Psoas muscle (tissue), 8 donors: Measurements from ENCODE around the gene MBP. TPM values are rescaled to one million over a fixed set of nuclear protein-coding genes. Genes with fewer than 3 reads are reported as not detected.

Source experiments
- ATAC-seq, 4 donors: fragments of 200-7000 bp; cut with Tn5 transposase; one replicate each; pipeline ENCODE4 v1.9.1; 2020; ENCODE audit warnings: moderate library complexity in 3 of 4, mild to moderate bottlenecking in 2 of 4
- DNase-seq, 2 donors: peaks; one replicate each; pipeline ENCODE4 v3.0.0-alpha.2; 2020
- H3K27ac ChIP-seq: fragments of 200-600 bp; one replicate; pipeline ENCODE4 v1.8.0; 2022
- H3K27me3 ChIP-seq, 3 donors: fragments of 200-600 bp in 1 of 3; one replicate each; pipeline versions ENCODE4 v1.6.1 to v1.8.0; 2013 to 2022; ENCODE audit warnings: low read length in 2 of 3, mild to moderate bottlenecking in 2 of 3, moderate library complexity in 1 of 3; ENCODE audit not compliant: insufficient read depth in 3 of 3
- H3K36me3 ChIP-seq, 2 donors: fragments of 200-600 bp in 1 of 2; one replicate each; pipeline versions ENCODE4 v1.6.1 to v1.8.0; 2013 to 2022; ENCODE audit warnings: low read depth in 1 of 2, mild to moderate bottlenecking in 1 of 2, moderate library complexity in 1 of 2; ENCODE audit not compliant: insufficient read depth in 1 of 2
- H3K4me1 ChIP-seq: fragments of 200-600 bp; one replicate; pipeline ENCODE4 v1.8.0; 2022
- H3K4me3 ChIP-seq: fragments of 200-600 bp; one replicate; pipeline ENCODE4 v1.8.0; 2022; ENCODE audit warnings: mild to moderate bottlenecking
- H3K9me3 ChIP-seq: fragments of 200-600 bp; one replicate; pipeline ENCODE4 v1.8.0; 2022
- WGBS, 3 donors: extraction: QIAGEN DNeasy Blood & Tissue Kit; methylation state at CpG; one replicate each; pipeline versions ENCODE4 v1.1.6 to v1.1.7; 2013; 5-methylcytosine and 5-hydroxymethylcytosine counted together
- intact Hi-C, 2 donors: fragments of 100-400 bp; cut with DNase I; formaldehyde crosslinking; loops; one replicate each; pipeline versions ENCODE4 v1.11.0 to v1.14.2; 2022
- polyA plus RNA-seq, 3 donors: library from polyadenylated mRNA; stranded (reverse); fragments of 200-250 nt; gene quantifications; one replicate each; pipeline ENCODE4 v1.2.3, GENCODE V29; 2013
- total RNA-seq, 4 donors: library from RNA; stranded (reverse); fragmentation: NEBNext Ultra II Directional in 2 of 4; extraction: Animal tissue kit (Norgen Biotek cat#: 25700) in 2 of 4; gene quantifications; one replicate each; pipeline versions ENCODE4 v1.2.1 to v1.2.4, GENCODE V29; 2021 to 2023
- TF ChIP-seq, protein P1 (sequence below): fragments of 200-600 bp; IDR thresholded peaks from one replicate; pipeline ENCODE4 v1.8.0; 2022; ENCODE audit warnings: antibody characterized with exemption
- donor health status: healthy with polysubstance abuse.
- donor health status: DM: no; HTN: no; CAD: no; lungs with moderate emphysema.
- donor health status: Bipolar disorder and iron deficiency.
- donor health status: healthy.
- donor health status: DM: yes; HTN: yes; CAD: no.
- donor health status: DM: no; HTN: no; CAD: no.
- donor health status: DM: no; HTN: no; CAD: no.
- donor health status: DM: yes; HTN: yes; CAD: no.

Gene MBP
- total and polyA plus RNA-seq, 7 donors: 16.4 to 88.2 (median 51.6) TPM

DNA sequence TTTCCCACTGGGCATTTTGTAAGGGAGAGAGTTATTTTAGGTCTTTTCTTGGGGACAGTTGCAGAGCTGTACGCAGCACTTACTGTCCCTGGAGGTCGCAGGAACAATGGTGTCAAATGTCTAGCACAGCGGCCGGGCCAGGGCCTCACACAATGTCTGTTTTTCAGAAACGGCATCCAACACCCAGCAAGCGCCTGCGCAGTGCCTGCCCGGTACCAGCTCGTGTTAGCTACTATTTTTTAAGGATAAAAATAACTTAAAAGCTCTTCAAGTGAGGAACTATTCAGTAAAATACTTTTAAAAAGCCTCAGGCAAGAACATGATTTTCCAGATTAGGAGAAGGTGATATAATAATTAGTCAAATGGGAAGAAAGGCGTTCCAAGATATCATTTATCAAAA is 90.0 kb downstream of the MBP start:
- no peaks in the 10 kb centered on the region for H3K9me3 ChIP-seq
- peak overlapping the region; percentile 10 for H3K4me3 ChIP-seq
- intact Hi-C loops: no loop called here
- ATAC-seq (peak; percentile 76 to 94 (median 92)), DNase-seq (peak; percentile 48 to 72)
- TF ChIP-seq, protein P1, sequence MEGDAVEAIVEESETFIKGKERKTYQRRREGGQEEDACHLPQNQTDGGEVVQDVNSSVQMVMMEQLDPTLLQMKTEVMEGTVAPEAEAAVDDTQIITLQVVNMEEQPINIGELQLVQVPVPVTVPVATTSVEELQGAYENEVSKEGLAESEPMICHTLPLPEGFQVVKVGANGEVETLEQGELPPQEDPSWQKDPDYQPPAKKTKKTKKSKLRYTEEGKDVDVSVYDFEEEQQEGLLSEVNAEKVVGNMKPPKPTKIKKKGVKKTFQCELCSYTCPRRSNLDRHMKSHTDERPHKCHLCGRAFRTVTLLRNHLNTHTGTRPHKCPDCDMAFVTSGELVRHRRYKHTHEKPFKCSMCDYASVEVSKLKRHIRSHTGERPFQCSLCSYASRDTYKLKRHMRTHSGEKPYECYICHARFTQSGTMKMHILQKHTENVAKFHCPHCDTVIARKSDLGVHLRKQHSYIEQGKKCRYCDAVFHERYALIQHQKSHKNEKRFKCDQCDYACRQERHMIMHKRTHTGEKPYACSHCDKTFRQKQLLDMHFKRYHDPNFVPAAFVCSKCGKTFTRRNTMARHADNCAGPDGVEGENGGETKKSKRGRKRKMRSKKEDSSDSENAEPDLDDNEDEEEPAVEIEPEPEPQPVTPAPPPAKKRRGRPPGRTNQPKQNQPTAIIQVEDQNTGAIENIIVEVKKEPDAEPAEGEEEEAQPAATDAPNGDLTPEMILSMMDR: no peak
- WGBS, 3 donors: 20 to 29% (median 25%) methylated on average over 10 of the region's 10 CpGs
- H3K27ac ChIP-seq: peak overlapping the region; percentile 32
- no peaks in the 10 kb centered on the region for H3K27me3 ChIP-seq
- H3K4me1 ChIP-seq: peaks cover 13% of the 10 kb centered on the region
- H3K36me3 ChIP-seq: peaks cover 0 to 7% of the 10 kb centered on the region in 2 donors

DNA sequence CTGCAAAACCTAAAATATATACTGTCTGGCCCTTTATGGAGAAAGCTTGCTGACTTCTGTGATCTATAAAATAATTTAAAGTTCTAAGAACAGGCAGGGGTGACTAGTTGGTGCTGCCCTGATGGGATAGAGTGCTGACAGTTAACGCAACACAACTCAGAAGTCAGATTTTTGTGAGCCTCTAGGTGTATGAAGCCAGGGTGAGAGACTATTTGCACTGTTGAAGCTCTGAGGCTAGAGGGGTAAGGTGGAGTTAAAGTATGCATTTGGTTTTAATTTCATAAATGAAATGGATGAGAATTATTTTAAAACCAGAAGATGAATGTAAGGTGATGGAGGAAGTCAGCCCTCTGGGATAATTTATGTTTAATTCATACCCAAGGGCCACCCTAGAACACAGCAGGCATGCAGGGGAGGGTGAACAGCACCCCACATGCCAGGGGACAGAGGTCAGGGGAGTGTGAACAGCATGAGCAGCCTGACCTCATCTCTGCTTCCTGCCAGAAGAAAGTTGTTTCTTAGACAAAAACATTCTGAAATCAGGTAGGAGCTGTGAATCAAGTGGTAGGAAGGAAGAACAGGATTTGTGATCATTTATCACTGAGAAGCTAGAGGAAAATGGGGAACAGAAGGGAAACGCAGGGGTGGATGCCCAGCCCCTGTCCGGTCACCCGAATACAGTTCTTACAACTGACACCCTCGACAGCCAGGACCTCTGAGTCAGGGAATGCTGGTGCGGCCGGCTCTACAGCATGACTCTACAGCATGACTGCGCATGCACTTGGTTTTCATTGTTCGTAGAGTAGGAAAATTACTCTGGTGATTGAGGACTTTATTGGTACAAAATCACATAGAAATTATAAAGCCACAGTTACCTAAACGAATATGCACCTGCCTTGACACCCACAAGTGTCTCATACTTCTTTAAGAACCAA is 93.1 kb downstream of the MBP start:
- peak; percentile 78 to 82 (median 79) for ATAC-seq
- intact Hi-C loops: no loop called here
- DNase-seq: no peak
- Histone ChIP-seq H3K4me3 (no peak overlapping the region), H3K27me3 (no peaks in the 10 kb centered on the region), H3K9me3 (no peaks in the 10 kb centered on the region), H3K36me3 (no peaks in the 10 kb centered on the region), H3K4me1 (peaks cover 13% of the 10 kb centered on the region), H3K27ac (peak overlapping the region; percentile 43)
- 59 to 70% (median 64%) methylated on average over 10 of the region's 10 CpGs for WGBS, 3 donors
- TF ChIP-seq, protein P1: no peak

DNA sequence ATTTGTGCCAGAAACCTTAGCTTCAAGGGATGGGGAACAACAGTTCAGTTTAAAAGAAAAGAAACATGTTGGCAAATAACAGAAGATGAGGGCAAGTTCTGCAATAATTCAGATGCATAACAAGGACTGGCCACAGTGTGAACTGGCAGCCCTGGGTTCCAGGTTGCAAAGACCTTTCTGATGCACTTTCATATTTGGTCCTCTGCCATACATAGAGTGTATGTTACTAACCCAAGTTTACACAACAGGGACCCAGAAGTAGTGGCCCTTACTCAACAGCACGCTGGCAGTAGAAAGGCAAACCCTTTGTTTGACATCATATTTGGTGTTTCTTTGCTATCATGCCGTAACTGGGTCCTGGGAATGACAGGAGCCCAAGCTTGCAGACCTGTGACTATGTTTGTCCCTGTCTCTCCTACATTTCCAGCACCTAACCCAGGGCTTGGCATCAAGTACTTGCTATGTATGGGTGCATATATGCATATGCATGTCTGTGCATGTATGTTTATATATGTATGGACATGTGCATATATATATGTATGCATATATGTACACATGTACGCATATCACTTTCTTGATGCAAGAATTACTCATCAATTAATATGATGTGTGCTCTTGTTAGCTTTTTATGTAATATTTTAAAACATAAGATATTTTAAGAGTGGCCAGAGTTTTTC is 94.3 kb downstream of the MBP start:
- Histone ChIP-seq H3K27me3 (no peaks in the 10 kb centered on the region), H3K27ac (no peak overlapping the region), H3K36me3 (no peaks in the 10 kb centered on the region), H3K9me3 (no peaks in the 10 kb centered on the region), H3K4me1 (peaks cover 13% of the 10 kb centered on the region), H3K4me3 (no peak overlapping the region)
- intact Hi-C loops: no loop called here
- TF ChIP-seq, protein P1: no peak
- WGBS, 3 donors: 87 to 91% (median 88%) methylated on average over 3 of the region's 3 CpGs
- ATAC-seq (no peak), DNase-seq (no peak)

DNA sequence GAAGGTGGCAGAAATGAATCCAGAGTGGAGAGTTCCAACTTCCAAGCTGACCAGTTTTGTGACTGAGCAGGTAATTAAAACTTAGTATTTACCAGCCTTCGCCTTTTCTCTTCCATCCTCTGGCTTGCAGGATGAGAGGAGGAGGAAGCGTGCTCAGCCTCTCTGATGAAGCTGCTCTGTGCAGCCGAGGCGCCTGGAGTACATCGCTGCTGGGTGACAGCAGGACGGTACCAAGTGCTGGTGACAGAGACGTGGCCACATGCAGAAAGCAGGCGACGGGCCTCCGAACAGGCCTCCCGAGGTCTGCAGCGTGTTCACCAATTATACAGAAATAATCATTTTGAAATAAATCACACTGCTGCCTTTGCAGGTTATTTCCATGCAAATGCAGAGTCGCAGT is 95.0 kb downstream of the MBP start:
- intact Hi-C loops: no loop called here
- TF ChIP-seq, protein P1: no peak
- Histone ChIP-seq H3K4me1 (peaks cover 7% of the 10 kb centered on the region), H3K36me3 (no peaks in the 10 kb centered on the region), H3K27me3 (no peaks in the 10 kb centered on the region), H3K4me3 (no peak overlapping the region), H3K9me3 (no peaks in the 10 kb centered on the region), H3K27ac (no peak overlapping the region)
- ATAC-seq (no peak), DNase-seq (no peak)
- 84 to 94% (median 91%) methylated on average over 13 of the region's 13 CpGs for whole genome bisulfite sequencing, 3 donors
